HCT116 (cell line): Measurements from ENCODE around the gene TBC1D22B. TPM values are rescaled to one million over a fixed set of nuclear protein-coding genes. Genes with fewer than 3 reads are reported as not detected.

Experiments
- ATAC-seq: fragments of 200-7000 bp; cut with Tn5 transposase; 2 replicates; pipeline ENCODE4 v1.9.1; 2020; ENCODE audit warnings: mild to moderate bottlenecking, moderate library complexity
- BruUV-seq: library from RNA; stranded (reverse); fragments of 400-500 nt; replicated peaks from 2 replicates; lab custom pipeline; 2021; lab: Mats Ljungman, UMichigan
- CTCF ChIA-PET: fragments of 300-600 bp; sonication (Branson Sonifier 250); formaldehyde crosslinking; loops from one replicate; lab custom pipeline; 2021; ENCODE audit warnings: antibody characterized with exemption; lab: Charles Lee
- POLR2A ChIA-PET: fragments of 300-600, 350-600 bp; sonication (Branson Sonifier 250); formaldehyde crosslinking; loops from one replicate; lab custom pipeline; 2021; ENCODE audit warnings: antibody characterized with exemption; lab: Charles Lee
- RAD21 ChIA-PET, 2 experiments: fragments of 300-600 bp; sonication (Branson Sonifier 250); formaldehyde crosslinking; loops; one replicate each; lab custom pipeline; 2023; ENCODE audit warnings: low total read pairs in 2 of 2; ENCODE audit not compliant: uncharacterized antibody in 2 of 2, unreplicated experiment in 2 of 2, low non-redundant PET in 1 of 2; lab: Charles Lee
- DNase-seq: peaks from one replicate; pipeline ENCODE4 v3.0.0-alpha.2; 2010; ENCODE audit warnings: low read depth, low spot score
- H2AFZ ChIP-seq: fragments of 200-600 bp; shearing (Covaris generic), sonication (generic); 2 replicates; pipeline ENCODE4 v1.6.1; 2017; ENCODE audit warnings: low read depth, mixed run types, mixed read lengths, antibody characterized with exemption, low read length; ENCODE audit not compliant: poor library complexity, severe bottlenecking
- H3K27ac ChIP-seq: 2 replicates; pipeline ENCODE4 v1.5.1; 2012; ENCODE audit warnings: low read depth, low read length
- H3K27me3 ChIP-seq: fragments of 200-600 bp; sonication (generic); 2 replicates; pipeline ENCODE4 v1.6.1; 2016; ENCODE audit warnings: mixed run types, low read length, mixed read lengths; ENCODE audit not compliant: insufficient read depth
- H3K36me3 ChIP-seq, 2 experiments: fragments of 200-500 bp in 1 of 2; fragments of 200-600 bp in 1 of 2; sonication (Bioruptor generic) in 1 of 2; sonication (generic) in 1 of 2; 2 replicates each; pipeline versions ENCODE4 v1.5.1 to v1.6.1; 2014 to 2016; ENCODE audit warnings: low read length in 2 of 2, inconsistent platforms in 1 of 2, mixed read lengths in 1 of 2, mixed run types in 1 of 2; ENCODE audit not compliant: insufficient read depth in 2 of 2, control insufficient read depth in 1 of 2
- H3K4me1 ChIP-seq, 2 experiments: fragments of 200-600 bp in 1 of 2; sonication (generic) in 1 of 2; 2 replicates each; pipeline versions ENCODE4 v1.5.1 to v1.6.1; 2012 to 2017; ENCODE audit warnings: low read length in 2 of 2, inconsistent platforms in 1 of 2, mild to moderate bottlenecking in 1 of 2, mixed read lengths in 1 of 2, mixed run types in 1 of 2, moderate library complexity in 1 of 2; ENCODE audit not compliant: insufficient read depth in 2 of 2, control insufficient read depth in 1 of 2
- H3K4me2 ChIP-seq: fragments of 200-600 bp; sonication (generic); 2 replicates; pipeline ENCODE4 v1.6.1; 2017; ENCODE audit warnings: mixed run types, low read length, mixed read lengths
- H3K4me3 ChIP-seq, 2 experiments: fragments of 200-600 bp in 1 of 2; sonication (generic) in 1 of 2; replicated peaks in 1 of 2; 2 replicates each; pipeline ENCODE4 v1.5.1; 2011 to 2016; ENCODE audit warnings: low read length in 2 of 2, control low read depth in 1 of 2, low read depth in 1 of 2, mild to moderate bottlenecking in 1 of 2, mixed read lengths in 1 of 2, mixed run types in 1 of 2
- H3K79me2 ChIP-seq: fragments of 200-600 bp; sonication (generic); 2 replicates; pipeline ENCODE4 v1.6.1; 2017; ENCODE audit warnings: mild to moderate bottlenecking, mixed run types, low read length, moderate library complexity, mixed read lengths; ENCODE audit not compliant: insufficient read depth
- H3K9ac ChIP-seq: fragments of 200-600 bp; sonication (generic); 2 replicates; pipeline ENCODE4 v1.6.1; 2016; ENCODE audit warnings: low read length, mixed read lengths
- H3K9me2 ChIP-seq: fragments of 200-600 bp; sonication (generic), shearing (Covaris generic); 2 replicates; pipeline ENCODE4 v1.6.1; 2017; ENCODE audit warnings: mixed run types, mild to moderate bottlenecking, moderate library complexity; ENCODE audit not compliant: insufficient read depth
- H3K9me3 ChIP-seq, 2 experiments: fragments of 200-500 bp in 1 of 2; fragments of 200-600 bp in 1 of 2; sonication (Bioruptor generic) in 1 of 2; sonication (generic) in 1 of 2; 2 replicates each; pipeline ENCODE4 v1.6.1; 2014 to 2017; ENCODE audit warnings: low read length in 2 of 2, mixed read lengths in 2 of 2, inconsistent platforms in 1 of 2, low read depth in 1 of 2, mild to moderate bottlenecking in 1 of 2, mixed run types in 1 of 2, moderate library complexity in 1 of 2; ENCODE audit not compliant: control insufficient read depth in 1 of 2, insufficient read depth in 1 of 2
- H4K20me1 ChIP-seq: fragments of 200-600 bp; sonication (generic), shearing (Covaris generic); 2 replicates; pipeline ENCODE4 v1.6.1; 2017; ENCODE audit warnings: mixed run types, mild to moderate bottlenecking, moderate library complexity; ENCODE audit not compliant: insufficient read depth
- ELF1 ChIP-seq: IDR thresholded peaks from 2 replicates; pipeline ENCODE4 v1.6.1; 2012; ENCODE audit warnings: low read depth, borderline replicate concordance
- EZH2phosphoT487 ChIP-seq: fragments of 200-600 bp; IDR thresholded peaks from 2 replicates; pipeline ENCODE4 v1.6.1; 2018; ENCODE audit warnings: antibody characterized with exemption, borderline replicate concordance
- FOSL1 ChIP-seq: IDR thresholded peaks from 2 replicates; pipeline ENCODE4 v1.6.1; 2012; ENCODE audit warnings: low read depth
- ZFX ChIP-seq: fragments of 450-650 bp; IDR thresholded peaks from 2 replicates; pipeline ENCODE4 v1.6.1; 2017
- ZNF274 ChIP-seq: fragments of 200-500 bp; sonication (Bioruptor generic); IDR thresholded peaks from 2 replicates; pipeline ENCODE4 v1.6.1; 2014; ENCODE audit warnings: mild to moderate bottlenecking, low read depth, low read length, inconsistent platforms
- intact Hi-C: fragments of 100-400 bp; cut with micrococcal nuclease; formaldehyde crosslinking; loops from 2 replicates; pipeline ENCODE4 v1.10.0; 2022
- total RNA-seq: library from RNA; stranded (reverse); gene quantifications from one replicate; pipeline ENCODE4 v1.2.1, GENCODE V29; 2021; ENCODE audit not compliant: unreplicated experiment
- TF ChIP-seq, protein P1 (sequence below), 3 experiments: fragments of 200-600 bp in 1 of 3; sonication (generic) in 1 of 3; IDR thresholded peaks in 2 of 3; conservative IDR thresholded peaks in 1 of 3; 2 replicates each; pipeline ENCODE4 v1.5.1; 2012 to 2017; ENCODE audit warnings: low read depth in 2 of 3, low read length in 2 of 3, antibody characterized with exemption in 1 of 3, borderline replicate concordance in 1 of 3, control low read depth in 1 of 3, mild to moderate bottlenecking in 1 of 3, mixed read lengths in 1 of 3, mixed run types in 1 of 3, moderate library complexity in 1 of 3; ENCODE audit not compliant: insufficient read depth in 1 of 3

The TBC1D22B gene
- total RNA-seq, 1 experiment from 2014 or later, result 9.1 TPM

GRCh38 chr6:37210313-37210968, 47.1 kb upstream of the TBC1D22B start (continued):
- no peak for TF ChIP-seq ZNF274
- TF ChIP-seq, protein P1, sequence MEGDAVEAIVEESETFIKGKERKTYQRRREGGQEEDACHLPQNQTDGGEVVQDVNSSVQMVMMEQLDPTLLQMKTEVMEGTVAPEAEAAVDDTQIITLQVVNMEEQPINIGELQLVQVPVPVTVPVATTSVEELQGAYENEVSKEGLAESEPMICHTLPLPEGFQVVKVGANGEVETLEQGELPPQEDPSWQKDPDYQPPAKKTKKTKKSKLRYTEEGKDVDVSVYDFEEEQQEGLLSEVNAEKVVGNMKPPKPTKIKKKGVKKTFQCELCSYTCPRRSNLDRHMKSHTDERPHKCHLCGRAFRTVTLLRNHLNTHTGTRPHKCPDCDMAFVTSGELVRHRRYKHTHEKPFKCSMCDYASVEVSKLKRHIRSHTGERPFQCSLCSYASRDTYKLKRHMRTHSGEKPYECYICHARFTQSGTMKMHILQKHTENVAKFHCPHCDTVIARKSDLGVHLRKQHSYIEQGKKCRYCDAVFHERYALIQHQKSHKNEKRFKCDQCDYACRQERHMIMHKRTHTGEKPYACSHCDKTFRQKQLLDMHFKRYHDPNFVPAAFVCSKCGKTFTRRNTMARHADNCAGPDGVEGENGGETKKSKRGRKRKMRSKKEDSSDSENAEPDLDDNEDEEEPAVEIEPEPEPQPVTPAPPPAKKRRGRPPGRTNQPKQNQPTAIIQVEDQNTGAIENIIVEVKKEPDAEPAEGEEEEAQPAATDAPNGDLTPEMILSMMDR (IDR thresholded peaks at IDR 0.05 in 2 of 3, conservative IDR thresholded peaks at IDR 0.05 in 1 of 3; ENCODE audit: borderline replicate concordance in 1 of 3, insufficient read depth in 1 of 3, low read depth in 2 of 3, low read length in 2 of 3), result peak; percentile 88 to 98 (median 97)
- TF ChIP-seq, all 23 proteins: peak for 4

DNA sequence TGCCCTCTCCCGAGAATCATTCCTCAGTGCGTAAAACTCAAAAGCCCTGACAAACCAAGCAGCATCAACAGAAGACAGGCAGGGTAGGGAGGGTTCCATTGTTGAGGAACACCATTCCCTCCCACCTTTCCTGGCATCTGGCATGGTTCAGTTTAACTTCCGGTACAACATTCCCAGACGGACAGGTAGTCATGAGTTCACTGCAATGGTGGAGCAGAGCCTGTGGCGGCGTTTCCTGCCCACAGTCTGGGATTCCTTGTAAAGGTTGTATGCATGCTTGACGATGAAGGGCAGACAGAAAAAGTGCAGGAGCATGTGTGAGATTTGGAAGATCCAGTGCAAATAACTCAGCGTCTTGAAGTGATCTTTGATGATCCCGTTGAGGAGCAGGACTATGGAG, 45.3 kb upstream of the TBC1D22B start:
- ChIA-PET CTCF (interaction anchor here (14.5 kb wide), 1 partner anchor 189 kb away, joined by 331 read pairs; no protein-coding TSS in a partner anchor), RAD21 (no interaction called here), POLR2A (no interaction called here)
- Histone ChIP-seq H3K27ac (no peak overlapping the region), H4K20me1 (no peaks in the 10 kb centered on the region), H3K27me3 (no peaks in the 10 kb centered on the region), H3K4me3 (no peak overlapping the region), H3K9me3 (no peaks in the 10 kb centered on the region), H2AFZ (no peak overlapping the region), H3K4me2 (no peak overlapping the region), H3K9me2 (no peaks in the 10 kb centered on the region), H3K36me3 (no peaks in the 10 kb centered on the region), H3K4me1 (peaks cover 0 to 21% of the 10 kb centered on the region in 2 experiments; a peak in 1 of 4 replicates), H3K9ac (no peak overlapping the region), H3K79me2 (no peaks in the 10 kb centered on the region)
- BruUV-seq, result no TSS peak
- TF ChIP-seq ZFX, result no peak
- TF ChIP-seq EZH2phosphoT487, result no peak
- no peak for TF ChIP-seq FOSL1
- no peak for TF ChIP-seq ELF1
- intact Hi-C loops, result loop anchor here (5.0 kb wide), 1 partner anchor 325 kb away; the partner anchor contains the start of gene C6orf89
- DNase-seq, result no peak
- no peak for ATAC-seq
